Keratinocyte (primary cell): ENCODE measurements around the gene DIDO1.

Experiments used
- CTCF ChIP-seq, 3 experiments: IDR thresholded peaks in 1 of 3; conservative IDR thresholded peaks in 1 of 3; optimal IDR thresholded peaks in 1 of 3; 2 replicates in 2 of 3; 3 replicates in 1 of 3; pipeline versions ENCODE3 to v1.5.1; 2011; ENCODE audit warnings: low read length in 3 of 3, mild to moderate bottlenecking in 3 of 3, moderate library complexity in 2 of 3, control low read depth in 1 of 3, inconsistent platforms in 1 of 3; ENCODE audit not compliant: insufficient read depth in 2 of 3; ENCODE audit errors: extremely low read depth in 1 of 3
- EZH2 ChIP-seq: IDR thresholded peaks from one replicate; pipeline ENCODE4 v1.6.1; 2012; ENCODE audit warnings: inconsistent platforms, mild to moderate bottlenecking, low read length, moderate library complexity

GRCh38 chr20:62942456-62942855, 16.2 kb upstream of the DIDO1 start:
- TF ChIP-seq CTCF (optimal IDR thresholded peaks at IDR 0.05 in 1 of 3, IDR thresholded peaks at IDR 0.05 in 1 of 3, conservative IDR thresholded peaks at IDR 0.05 in 1 of 3; ENCODE audit: extremely low read depth in 1 of 3, insufficient read depth in 2 of 3, low read length in 3 of 3) (no peak), EZH2 (no peak)
